ENCODE data around the gene C1QA.

Gene C1QA

DNA sequence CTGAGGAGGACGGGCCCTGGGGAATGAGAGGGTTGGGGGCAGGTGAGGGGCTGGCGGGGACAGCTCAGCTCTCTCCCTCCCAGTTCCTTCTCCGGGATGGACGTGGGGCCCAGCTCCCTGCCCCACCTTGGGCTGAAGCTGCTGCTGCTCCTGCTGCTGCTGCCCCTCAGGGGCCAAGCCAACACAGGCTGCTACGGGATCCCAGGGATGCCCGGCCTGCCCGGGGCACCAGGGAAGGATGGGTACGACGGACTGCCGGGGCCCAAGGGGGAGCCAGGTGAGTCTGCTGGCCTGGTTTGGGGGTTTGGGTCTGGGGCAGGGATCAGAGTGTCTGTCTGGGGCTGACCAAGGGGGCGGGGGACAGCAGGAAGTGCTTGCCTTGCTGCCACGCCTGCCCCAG, 7.5 kb downstream of the C1QA start:
- no peak for DNase-seq (ENCODE audit: low read depth)
- no peak overlapping the region for H3K4me3 ChIP-seq (ENCODE audit: low read depth, low read length)
- TF ChIP-seq CTCF (IDR thresholded peaks at IDR 0.05; ENCODE audit: control insufficient read depth, extremely low read depth, insufficient read depth): no peak

GRCh38 chr1:22645931-22646330, 9.5 kb downstream of the C1QA start:
- TF ChIP-seq CTCF (IDR thresholded peaks at IDR 0.05; ENCODE audit: control insufficient read depth, extremely low read depth, insufficient read depth): no peak
- no peak overlapping the region for H3K4me3 ChIP-seq (ENCODE audit: low read depth, low read length)
- DNase-seq (ENCODE audit: low read depth): no peak

DNA sequence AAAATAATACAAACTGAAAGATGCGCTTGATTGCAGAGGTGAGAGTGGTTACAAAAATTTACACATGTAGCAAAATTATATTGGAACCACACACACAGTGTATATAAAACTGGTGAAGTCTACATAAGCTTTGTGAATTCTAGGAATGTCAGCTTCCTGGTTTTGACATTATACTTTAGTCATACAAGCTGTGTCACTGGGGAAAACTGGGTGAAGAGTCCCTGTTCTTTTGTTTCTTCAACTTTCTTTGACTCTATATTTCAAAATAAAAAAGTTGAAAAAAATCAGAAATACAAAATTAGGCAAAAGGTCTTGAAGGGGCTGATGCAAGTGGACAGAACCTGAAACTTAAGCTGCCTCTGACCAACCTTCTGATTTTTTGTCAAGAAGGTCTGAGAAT, 10.0 kb downstream of the C1QA start:
- DNase-seq (ENCODE audit: low read depth): no peak
- no peak overlapping the region for H3K4me3 ChIP-seq (ENCODE audit: low read depth, low read length)
- TF ChIP-seq CTCF (IDR thresholded peaks at IDR 0.05; ENCODE audit: control insufficient read depth, extremely low read depth, insufficient read depth): no peak

DNA sequence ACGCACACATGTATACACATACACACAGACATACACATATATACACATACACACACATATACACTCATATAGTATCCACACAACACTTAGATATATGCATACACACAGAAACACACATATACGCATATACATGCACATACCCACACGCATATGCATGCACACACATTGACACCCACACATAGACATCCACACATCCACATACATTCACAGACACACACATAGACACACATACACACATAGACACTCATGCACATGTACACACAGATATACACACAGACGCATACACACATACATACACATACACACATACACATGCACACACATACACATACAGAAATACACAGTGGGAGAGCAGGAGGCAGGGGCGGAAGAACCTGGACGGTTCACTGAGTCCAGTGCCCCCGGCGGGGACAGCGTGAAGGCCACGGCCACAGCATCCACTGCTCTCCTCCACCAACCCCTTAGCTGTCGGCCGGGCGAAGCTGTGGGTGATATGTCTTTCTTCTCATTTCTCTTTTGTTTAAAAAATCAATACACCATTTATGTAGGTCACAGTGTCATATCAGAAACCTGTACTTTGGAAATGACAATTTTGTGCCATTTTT, 13.8 kb downstream of the C1QA start:
- TF ChIP-seq CTCF (IDR thresholded peaks at IDR 0.05; ENCODE audit: control insufficient read depth, extremely low read depth, insufficient read depth): no peak
- DNase-seq (ENCODE audit: low read depth): no peak
- no peak overlapping the region for H3K4me3 ChIP-seq (ENCODE audit: low read depth, low read length)

- DNase-seq (ENCODE audit: low read depth): no peak
- no peak overlapping the region for H3K4me3 ChIP-seq (ENCODE audit: low read depth, low read length)
- no peak for TF ChIP-seq CTCF (IDR thresholded peaks at IDR 0.05; ENCODE audit: control insufficient read depth, extremely low read depth, insufficient read depth)
Measured at GRCh38 chr1:22651941-22652856, 15.8 kb downstream of the C1QA start.

- TF ChIP-seq CTCF (IDR thresholded peaks at IDR 0.05; ENCODE audit: control insufficient read depth, extremely low read depth, insufficient read depth): no peak
- no peak within 1 kb of the TSS for H3K4me3 ChIP-seq (ENCODE audit: low read depth, low read length)
- no peak for DNase-seq (ENCODE audit: low read depth)
Measured at GRCh38 chr1:22652881-22653316, 16.5 kb downstream of the C1QA start, which contains the start of gene C1QB. TSS of gene C1QB (plus strand) at chr1:22653236. CDS start at chr1:22659463, 6,227 bp downstream.

Measured in LNCaP clone FGC (cell line).